Activated CD4-positive, alpha-beta T cell treated with anti-CD3 and anti-CD28 coated beads, Interleukin-2, amount 50 U/mL, for 16 hours (primary cell): ENCODE data around the gene MIF.
"Not testable (repeated sequence)": the region's sequence is repeated elsewhere in the genome, so short reads cannot be mapped to it uniquely, and the experiment has no call there.

Experiments
- DNase-seq: peaks from one replicate; pipeline ENCODE4 v3.0.0-alpha.2; 2020

The MIF gene

GRCh38 chr22:23878219-23878618, 16.0 kb upstream of the MIF start:
- DNase-seq, result no peak

GRCh38 chr22:23882370-23882769, 11.8 kb upstream of the MIF start:
- DNase-seq, result no peak

- no peak for DNase-seq
These were observed 10.5 kb upstream of the MIF start for GRCh38 chr22:23883658-23884057.

- DNase-seq, result no peak
These were observed 10.0 kb upstream of the MIF start for GRCh38 chr22:23884140-23884539.

GRCh38 chr22:23888615-23889401, 5.4 kb upstream of the MIF start:
- no peak for DNase-seq

GRCh38 chr22:23889620-23890019, 4.6 kb upstream of the MIF start:
- no peak for DNase-seq

GRCh38 chr22:23891726-23892125, 2.5 kb upstream of the MIF start:
- no peak for DNase-seq

GRCh38 chr22:23892130-23892529, 2.1 kb upstream of the MIF start:
- no peak for DNase-seq

- no peak for DNase-seq
These were observed 1.5 kb upstream of the MIF start for GRCh38 chr22:23892706-23893105.

- DNase-seq, result no peak
These were observed 850 bp upstream of the MIF start for GRCh38 chr22:23893121-23893944.

GRCh38 chr22:23894710-23895598, 771 bp downstream of the MIF start:
- peak; percentile 86 for DNase-seq

- no peak for DNase-seq
These were observed 1.5 kb downstream of the MIF start for GRCh38 chr22:23895599-23896144.

GRCh38 chr22:23896166-23896522, 2.0 kb downstream of the MIF start:
- DNase-seq, result no peak

- DNase-seq, result no peak
These were observed 2.5 kb downstream of the MIF start for GRCh38 chr22:23896523-23897186.

- DNase-seq, result no peak
These were observed 3.1 kb downstream of the MIF start for GRCh38 chr22:23897320-23897719.

- no peak for DNase-seq
These were observed 4.1 kb downstream of the MIF start for GRCh38 chr22:23898006-23898974.

GRCh38 chr22:23899042-23899745, 5.0 kb downstream of the MIF start:
- no peak for DNase-seq

GRCh38 chr22:23900227-23900626, 6.0 kb downstream of the MIF start:
- not testable (repeated sequence) for DNase-seq

GRCh38 chr22:23901600-23901999, 7.4 kb downstream of the MIF start:
- DNase-seq, result no peak

- DNase-seq, result no peak
These were observed 9.3 kb downstream of the MIF start for GRCh38 chr22:23903328-23903971.
